Brain pericyte (primary cell): ENCODE measurements around the gene COL4A6.
"Not testable (repeated sequence)": the region's sequence is repeated elsewhere in the genome, so short reads cannot be mapped to it uniquely, and the experiment has no call there.

Experiments
- DNase-seq: peaks from one replicate; pipeline ENCODE4 v3.0.0-alpha.2; 2012; ENCODE audit warnings: low read depth, low spot score

COL4A6 gene

GRCh38 chrX:108438110-108438623 is at the start of gene COL4A6:
TSS of gene COL4A6 (minus strand) at chrX:108438422. CDS start at chrX:108438196, 226 bp downstream.
- no peak for DNase-seq

- DNase-seq = no peak
Observed at GRCh38 chrX:108485960-108486359, 47.7 kb upstream of the COL4A6 start.

- DNase-seq = no peak
Observed at GRCh38 chrX:108484251-108484650, 46.0 kb upstream of the COL4A6 start.

- DNase-seq = not testable (repeated sequence)
Observed at GRCh38 chrX:108481528-108481927, 43.3 kb upstream of the COL4A6 start.

- no peak for DNase-seq
Observed at GRCh38 chrX:108473979-108474378, 35.8 kb upstream of the COL4A6 start.

GRCh38 chrX:108468486-108468885 is 30.3 kb upstream of the COL4A6 start:
- DNase-seq = no peak

- no peak for DNase-seq
Observed at GRCh38 chrX:108464604-108465003, 26.4 kb upstream of the COL4A6 start.

- no peak for DNase-seq
Observed at GRCh38 chrX:108456971-108457477, 18.8 kb upstream of the COL4A6 start.

GRCh38 chrX:108453841-108454240 is 15.6 kb upstream of the COL4A6 start:
- DNase-seq = no peak

- no peak for DNase-seq
Observed at GRCh38 chrX:108447303-108447702, 9.1 kb upstream of the COL4A6 start.

- DNase-seq = no peak
Observed at GRCh38 chrX:108442901-108443464, 4.8 kb upstream of the COL4A6 start.

GRCh38 chrX:108439961-108440696 is 1.9 kb upstream of the COL4A6 start:
- no peak for DNase-seq

GRCh38 chrX:108439426-108439942 is 1.3 kb upstream of the COL4A6 start, which contains the start of gene COL4A5:
TSS of gene COL4A5 (plus strand) at chrX:108439838. CDS start at chrX:108440126, 288 bp downstream.
- DNase-seq = peak; percentile 60

- no peak for DNase-seq
Observed at GRCh38 chrX:108437349-108438109, 693 bp downstream of the COL4A6 start.

- no peak for DNase-seq
Observed at GRCh38 chrX:108435261-108435660, 3.0 kb downstream of the COL4A6 start.

GRCh38 chrX:108426262-108426661 is 12.0 kb downstream of the COL4A6 start:
- DNase-seq = no peak

GRCh38 chrX:108420481-108420880 is 17.7 kb downstream of the COL4A6 start:
- DNase-seq = no peak

- no peak for DNase-seq
Observed at GRCh38 chrX:108419401-108419800, 18.8 kb downstream of the COL4A6 start.

- no peak for DNase-seq
Observed at GRCh38 chrX:108417257-108417656, 21.0 kb downstream of the COL4A6 start.

- no peak for DNase-seq
Observed at GRCh38 chrX:108415891-108416290, 22.3 kb downstream of the COL4A6 start.

GRCh38 chrX:108415146-108415545 is 23.1 kb downstream of the COL4A6 start:
- no peak for DNase-seq

- DNase-seq = no peak
Observed at GRCh38 chrX:108412783-108413182, 25.4 kb downstream of the COL4A6 start.
